HL-60/S4 treated with phorbol 12-myristate 13-acetate at 8.2 ng/mL for 4 days and 3 days (cell line): ENCODE results near the gene CFAP52.
"Not testable (repeated sequence)": the region's sequence is repeated elsewhere in the genome, so short reads cannot be mapped to it uniquely, and the experiment has no call there.

Experiments
- in situ Hi-C: fragments of 300-500 bp; cut with MboI; formaldehyde crosslinking; loops from 2 replicates; pipeline ENCODE4 v1.15.0; 2022; ENCODE audit warnings: low sequenced_read_pairs

CFAP52 gene

GRCh38 chr17:9644910-9645751 is 68.7 kb downstream of the CFAP52 start, which contains the start of gene USP43:
Gene USP43 (plus strand): TSS chr17:9645517. CDS start chr17:9645633, 116 bp downstream.
- in situ Hi-C loops: no loop called here

GRCh38 chr17:9645851-9646545 is 69.6 kb downstream of the CFAP52 start:
- in situ Hi-C loops: no loop called here

- in situ Hi-C loops: no loop called here
Measured at GRCh38 chr17:9646546-9646885, 70.1 kb downstream of the CFAP52 start.

- in situ Hi-C loops: no loop called here
Measured at GRCh38 chr17:9647014-9647413, 70.6 kb downstream of the CFAP52 start.

GRCh38 chr17:9648521-9649110 is 72.2 kb downstream of the CFAP52 start:
- in situ Hi-C loops: no loop called here

GRCh38 chr17:9658593-9659211 is 82.3 kb downstream of the CFAP52 start:
- in situ Hi-C loops: no loop called here

GRCh38 chr17:9661027-9661426 is 84.6 kb downstream of the CFAP52 start:
- in situ Hi-C loops: no loop called here

GRCh38 chr17:9663511-9663910 is 87.1 kb downstream of the CFAP52 start:
- in situ Hi-C loops: not testable (repeated sequence)

- in situ Hi-C loops: no loop called here
Measured at GRCh38 chr17:9666461-9667050, 90.1 kb downstream of the CFAP52 start.

GRCh38 chr17:9668517-9668916 is 92.1 kb downstream of the CFAP52 start:
- in situ Hi-C loops: no loop called here

- in situ Hi-C loops: no loop called here
Measured at GRCh38 chr17:9669551-9670008, 93.1 kb downstream of the CFAP52 start.

- in situ Hi-C loops: no loop called here
Measured at GRCh38 chr17:9670596-9670995, 94.2 kb downstream of the CFAP52 start.

GRCh38 chr17:9671559-9671958 is 95.1 kb downstream of the CFAP52 start:
- in situ Hi-C loops: no loop called here

- in situ Hi-C loops: no loop called here
Measured at GRCh38 chr17:9672266-9672665, 95.8 kb downstream of the CFAP52 start.

- in situ Hi-C loops: no loop called here
Measured at GRCh38 chr17:9672691-9673090, 96.2 kb downstream of the CFAP52 start.

GRCh38 chr17:9676084-9676483 is 99.6 kb downstream of the CFAP52 start:
- in situ Hi-C loops: no loop called here

GRCh38 chr17:9676820-9677310 is 100.4 kb downstream of the CFAP52 start:
- in situ Hi-C loops: no loop called here

- in situ Hi-C loops: no loop called here
Measured at GRCh38 chr17:9677411-9677810, 101.0 kb downstream of the CFAP52 start.

- in situ Hi-C loops: no loop called here
Measured at GRCh38 chr17:9677896-9678295, 101.5 kb downstream of the CFAP52 start.

GRCh38 chr17:9684955-9685621 is 108.6 kb downstream of the CFAP52 start:
- in situ Hi-C loops: no loop called here
